GM12892 (cell line): ENCODE measurements around the gene RRN3.
"Not testable (repeated sequence)": the region's sequence is repeated elsewhere in the genome, so short reads cannot be mapped to it uniquely, and the experiment has no call there.

ENCODE experiments used
- POLR2A ChIP-seq: IDR thresholded peaks from 2 replicates; pipeline ENCODE4 v1.6.1; 2011; ENCODE audit warnings: low read depth, low read length, control low read depth
- TAF1 ChIP-seq: IDR thresholded peaks from 2 replicates; pipeline ENCODE4 v1.6.1; 2011; ENCODE audit warnings: low read depth, mild to moderate bottlenecking, control low read depth, low read length, borderline replicate concordance

GRCh38 chr16:15045270-15045669, 48.8 kb downstream of the RRN3 start:
- not testable (repeated sequence) for TF ChIP-seq POLR2A, TAF1
